NCI-H1092 (cell line): ENCODE data around the gene LMAN2.
A peak's percentile ranks its signal among the peaks of the same experiment; 100 is the strongest.

Experiments used
- DNase-seq: peaks from one replicate; lab custom pipeline; 2025; lab: John Stamatoyannopoulos, UW

LMAN2 gene

DNA sequence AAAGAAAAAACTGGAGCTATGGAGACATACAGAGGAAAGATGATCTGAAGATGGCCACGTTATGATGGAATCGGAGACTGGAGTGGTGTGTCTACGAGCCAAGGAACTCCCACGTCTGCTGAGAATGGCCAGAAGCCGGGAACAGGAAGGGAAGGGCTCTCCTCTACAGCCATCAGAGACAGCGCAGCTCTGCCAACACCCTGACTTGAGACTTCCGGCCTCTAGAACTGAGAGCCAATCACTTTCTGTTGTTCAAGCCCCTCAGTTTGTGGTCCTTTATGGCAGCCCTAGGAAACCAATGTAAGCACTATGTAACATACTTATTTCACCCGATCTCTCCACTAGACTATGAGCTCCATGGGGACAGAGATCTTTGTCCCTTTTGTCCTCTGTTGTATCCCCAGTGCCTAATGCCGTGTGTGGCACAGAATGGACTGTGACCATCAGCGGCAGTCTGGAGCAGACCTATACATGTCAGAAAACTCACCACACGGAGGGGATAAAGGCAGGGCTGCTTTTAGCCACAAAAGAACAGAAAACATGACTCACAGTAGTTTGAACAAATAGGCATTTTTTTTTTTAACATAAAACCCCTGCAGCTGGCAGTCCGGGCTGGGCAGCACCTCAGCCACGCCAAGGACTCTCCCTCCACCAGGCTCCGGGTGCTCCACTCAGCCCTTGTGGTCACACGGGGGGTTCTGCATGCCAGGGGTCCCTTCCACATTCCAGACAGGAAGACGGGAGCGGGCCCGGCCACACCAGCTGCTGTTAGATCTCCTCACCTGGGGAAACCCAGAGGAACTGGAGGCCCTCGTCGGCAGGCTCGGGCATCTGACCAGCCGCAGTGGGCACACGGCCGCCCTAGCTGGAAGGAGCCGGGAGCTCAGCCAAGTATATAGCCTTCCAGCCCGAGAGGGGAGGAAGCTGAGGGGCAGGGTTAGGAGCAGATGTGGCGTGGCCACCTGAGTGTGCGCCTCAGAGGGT is 23.6 kb downstream of the LMAN2 start:
- no peak for DNase-seq

DNA sequence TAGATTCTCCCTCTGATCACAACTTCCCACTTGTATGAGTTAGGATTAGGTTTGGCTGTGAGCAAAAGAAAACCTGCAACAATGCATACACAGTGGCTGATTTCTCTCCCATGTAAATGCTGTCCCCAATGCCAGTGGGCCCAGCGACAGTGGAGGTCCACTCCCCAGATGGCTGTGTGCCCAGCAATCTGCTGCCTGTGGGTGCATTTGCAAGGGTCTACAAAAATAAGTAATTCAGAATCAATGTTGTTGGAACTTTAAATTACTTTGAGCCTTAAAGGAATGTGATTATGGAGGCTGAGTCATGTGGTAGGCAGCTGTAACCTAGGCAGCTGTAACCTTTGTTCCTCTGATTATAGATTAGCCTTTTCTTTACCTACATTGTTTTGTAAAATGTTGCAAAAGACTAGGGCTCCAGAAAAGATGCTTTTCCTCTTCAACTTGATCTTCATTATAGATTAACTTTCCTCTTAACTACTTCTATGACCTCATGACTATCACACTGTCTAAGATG is 25.5 kb downstream of the LMAN2 start:
- DNase-seq = no peak

DNA sequence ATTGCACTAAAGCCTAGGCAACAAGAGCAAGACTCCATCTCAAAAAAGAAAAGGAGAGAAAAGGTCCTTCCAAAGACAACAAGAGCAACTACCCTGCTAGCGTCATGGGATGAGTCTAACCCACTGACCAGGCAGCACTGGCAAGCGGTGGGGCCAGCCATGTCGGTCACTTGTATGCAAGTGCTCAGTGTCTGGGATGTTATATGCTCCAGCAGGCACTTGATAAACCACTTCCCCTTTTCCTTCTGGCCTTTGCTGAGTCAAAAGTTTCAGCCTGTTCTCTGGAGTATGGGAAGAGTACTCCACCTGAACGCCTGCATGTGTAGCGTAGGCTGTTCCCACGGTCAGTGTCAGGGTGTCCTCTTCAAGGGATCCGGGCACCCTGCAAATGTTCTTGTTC is 30.6 kb downstream of the LMAN2 start:
- DNase-seq = no peak

DNA sequence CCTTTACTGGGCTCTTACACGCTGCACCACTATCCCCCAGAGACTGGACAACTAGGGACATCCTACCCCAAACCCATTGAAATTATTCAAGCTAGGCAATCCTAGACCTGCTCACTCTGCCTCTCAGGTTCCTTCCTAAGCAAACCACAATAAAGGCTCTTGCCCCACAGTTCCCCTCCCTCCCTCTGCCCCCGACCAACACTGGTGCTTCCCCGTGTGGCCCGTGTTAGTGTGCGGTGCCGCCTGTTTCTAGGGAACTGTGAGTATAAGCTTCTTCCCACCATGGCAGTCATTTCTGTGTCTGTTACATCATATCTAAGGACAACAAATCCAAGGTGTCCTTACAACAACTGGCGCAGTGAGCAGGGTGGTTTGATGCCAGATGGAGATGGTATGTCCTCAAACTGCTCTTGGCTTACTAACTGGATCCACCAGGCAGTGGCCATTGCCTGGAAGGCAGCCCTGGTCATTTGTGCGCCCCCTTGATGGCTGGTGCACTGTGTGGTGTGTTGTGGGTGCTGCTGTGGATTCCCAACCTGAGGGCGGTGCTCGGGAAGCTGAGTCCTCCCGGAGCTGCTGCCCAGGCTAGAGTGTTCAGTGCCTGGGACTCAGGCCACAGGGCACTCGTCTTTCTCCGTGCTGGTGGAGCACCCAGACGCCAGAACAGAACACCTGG is 31.4 kb downstream of the LMAN2 start:
- no peak for DNase-seq

DNA sequence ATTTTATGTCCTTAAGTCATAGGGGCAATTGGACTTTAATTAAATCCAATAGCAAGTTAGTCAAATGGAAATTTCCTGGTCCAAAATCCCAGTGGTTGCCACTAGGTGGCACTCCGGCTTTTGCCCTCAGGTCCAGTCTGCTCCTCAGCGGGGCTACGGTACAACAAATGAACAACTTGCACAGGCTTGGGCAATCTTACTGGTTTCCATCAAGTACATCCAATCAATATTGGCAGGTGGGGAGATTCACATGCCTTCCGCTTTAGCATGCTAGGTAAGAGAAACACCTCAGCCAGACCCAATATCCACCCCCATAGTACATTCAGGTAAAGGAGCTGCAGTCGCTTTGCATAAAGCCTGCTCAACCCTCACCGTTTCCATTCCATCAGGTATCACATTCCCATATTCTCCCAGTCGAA is 33.5 kb downstream of the LMAN2 start:
- peak; percentile 21 for DNase-seq

DNA sequence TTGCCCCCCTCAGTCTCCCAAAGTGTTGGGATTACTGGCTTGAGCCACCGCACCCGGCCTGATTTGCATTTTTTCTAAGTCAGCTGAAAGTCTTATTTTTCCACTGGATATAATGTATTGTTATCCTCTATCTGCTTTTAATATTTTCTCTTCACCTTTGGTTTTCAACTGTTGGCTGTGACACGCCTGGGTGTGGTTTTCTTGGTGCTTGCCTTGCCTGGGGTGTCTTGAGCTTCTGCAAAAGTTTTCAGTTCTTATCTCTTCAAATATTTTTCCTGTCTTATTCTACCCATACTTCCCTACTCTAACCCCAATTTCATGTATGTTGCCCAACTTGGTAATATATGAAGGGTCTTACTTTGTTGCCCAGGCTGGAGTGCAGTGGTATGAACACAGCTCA is 35.5 kb downstream of the LMAN2 start:
- DNase-seq = no peak

DNA sequence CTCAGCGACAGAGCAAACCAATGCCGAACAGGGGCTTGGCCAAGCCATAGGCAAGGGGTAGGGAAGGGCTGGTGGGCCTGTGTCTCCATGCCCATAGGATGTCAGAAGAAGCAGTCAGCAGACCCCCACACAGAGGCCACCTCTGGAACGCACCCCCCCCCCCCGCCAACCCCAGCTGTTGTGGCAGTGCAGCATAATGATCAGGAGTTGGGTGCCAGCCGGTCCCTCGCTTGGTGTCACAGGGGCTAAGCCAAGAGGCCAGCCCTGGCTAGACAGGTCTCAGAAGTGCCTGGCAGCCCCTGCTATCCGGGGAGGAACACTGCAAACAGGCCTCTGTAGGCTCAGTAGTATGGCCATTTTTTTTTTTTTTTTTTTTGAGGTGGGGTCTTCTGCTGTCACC is 36.1 kb downstream of the LMAN2 start:
- no peak for DNase-seq

DNA sequence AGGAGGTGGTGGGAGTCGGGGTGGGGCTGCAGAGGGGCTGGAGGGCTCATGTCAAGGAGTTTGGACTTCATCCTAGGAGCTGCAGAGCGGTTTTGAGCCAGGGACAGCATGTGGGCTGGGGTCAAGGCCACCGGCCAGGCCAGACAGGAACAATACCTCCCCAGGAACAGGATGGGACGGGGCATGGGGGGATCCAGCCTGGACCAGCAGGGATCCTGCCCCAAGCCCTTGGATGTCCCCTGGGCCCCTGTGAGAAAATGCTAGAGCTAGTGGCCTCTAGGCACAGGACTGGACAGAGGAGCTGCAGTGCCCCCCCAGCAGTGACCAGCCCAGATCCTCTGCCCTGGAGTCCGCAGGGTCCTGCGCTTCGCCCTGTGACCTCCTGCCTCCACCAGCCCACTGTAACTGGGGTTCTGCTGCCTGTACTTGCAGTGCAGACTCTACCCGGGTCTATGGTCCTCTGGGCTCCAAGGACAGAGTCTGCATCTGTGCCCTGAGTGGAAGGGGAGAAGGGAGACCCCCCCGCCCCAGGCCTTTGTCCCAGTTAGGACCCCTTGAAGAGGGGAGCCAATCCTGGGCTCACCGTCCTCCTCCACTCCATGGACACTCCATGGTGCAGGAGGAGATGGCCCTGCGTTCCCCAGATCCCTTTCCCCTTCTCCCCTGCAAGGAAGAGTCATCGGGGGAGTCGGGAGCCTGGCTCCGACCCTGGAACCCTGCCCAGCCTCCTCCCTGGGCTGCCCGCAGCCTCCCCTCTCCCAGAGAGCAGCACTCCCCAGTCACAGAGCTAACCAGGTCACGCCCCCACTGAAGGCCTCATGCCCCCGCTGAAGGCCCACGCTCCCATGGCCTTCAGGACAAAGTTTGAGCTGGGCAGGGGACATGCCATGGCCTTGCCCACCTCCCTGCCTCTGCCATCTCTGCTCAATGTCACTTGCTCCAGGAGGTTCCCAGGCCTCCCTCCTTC is 36.8 kb downstream of the LMAN2 start:
- no peak for DNase-seq

DNA sequence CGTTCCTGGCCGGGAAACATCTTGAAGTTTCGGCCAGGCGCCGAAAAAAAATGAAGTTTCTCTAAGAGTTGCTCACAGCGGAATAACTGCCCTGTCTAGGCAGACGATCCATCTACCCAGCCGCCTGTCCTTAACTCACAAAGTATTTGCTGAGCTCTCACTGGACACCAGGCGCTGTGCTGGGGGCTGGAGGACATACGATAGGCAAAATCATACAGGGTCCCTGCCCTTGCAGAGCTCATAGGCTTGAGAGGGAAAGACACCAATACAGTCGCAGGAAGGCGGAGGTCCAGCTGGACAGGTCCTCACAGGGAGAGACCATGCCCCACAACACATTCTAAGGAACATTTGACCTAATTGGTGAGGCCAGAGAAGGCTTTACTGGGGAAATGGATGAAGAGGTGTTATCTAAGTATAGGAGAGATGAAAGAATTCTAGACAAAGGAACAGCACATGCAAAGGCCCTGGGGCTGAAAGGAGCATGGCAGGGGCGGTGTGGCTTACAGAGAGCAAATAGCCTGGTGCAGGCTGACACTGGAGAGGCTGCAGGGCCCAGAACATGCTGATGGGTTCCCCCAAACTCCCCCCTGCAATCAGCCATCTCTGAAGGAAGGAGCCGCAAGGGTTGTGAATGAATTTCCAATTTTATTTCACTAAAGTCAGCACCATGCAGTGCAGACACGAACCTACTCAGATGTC is 37.8 kb downstream of the LMAN2 start:
- no peak for DNase-seq

DNA sequence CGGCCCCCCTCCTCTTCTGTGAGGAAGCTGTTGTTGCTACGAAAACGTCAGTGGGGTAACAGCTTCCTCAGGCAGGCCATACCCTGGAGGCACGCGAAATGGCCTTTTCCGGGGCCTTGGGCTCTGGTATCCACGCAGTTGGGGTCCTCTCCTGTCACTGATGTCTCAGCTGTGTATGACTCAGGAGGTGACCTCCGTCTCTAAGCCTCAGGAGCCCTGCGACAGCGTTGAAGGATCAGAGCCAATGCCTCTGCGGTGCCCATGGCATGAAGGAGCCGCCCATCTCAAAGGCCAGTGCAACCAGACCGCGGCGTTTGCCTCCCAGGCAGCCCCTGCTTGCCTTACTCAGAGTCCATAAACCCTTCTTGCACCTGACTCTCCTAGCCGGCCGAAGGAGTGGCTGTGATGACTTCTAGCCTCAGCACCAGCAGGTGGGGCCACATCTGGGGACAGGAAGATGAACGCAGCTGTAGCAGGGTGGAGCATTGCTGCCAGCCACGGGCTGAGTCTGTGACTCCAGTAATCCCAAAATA is 38.8 kb downstream of the LMAN2 start:
- DNase-seq = no peak

DNA sequence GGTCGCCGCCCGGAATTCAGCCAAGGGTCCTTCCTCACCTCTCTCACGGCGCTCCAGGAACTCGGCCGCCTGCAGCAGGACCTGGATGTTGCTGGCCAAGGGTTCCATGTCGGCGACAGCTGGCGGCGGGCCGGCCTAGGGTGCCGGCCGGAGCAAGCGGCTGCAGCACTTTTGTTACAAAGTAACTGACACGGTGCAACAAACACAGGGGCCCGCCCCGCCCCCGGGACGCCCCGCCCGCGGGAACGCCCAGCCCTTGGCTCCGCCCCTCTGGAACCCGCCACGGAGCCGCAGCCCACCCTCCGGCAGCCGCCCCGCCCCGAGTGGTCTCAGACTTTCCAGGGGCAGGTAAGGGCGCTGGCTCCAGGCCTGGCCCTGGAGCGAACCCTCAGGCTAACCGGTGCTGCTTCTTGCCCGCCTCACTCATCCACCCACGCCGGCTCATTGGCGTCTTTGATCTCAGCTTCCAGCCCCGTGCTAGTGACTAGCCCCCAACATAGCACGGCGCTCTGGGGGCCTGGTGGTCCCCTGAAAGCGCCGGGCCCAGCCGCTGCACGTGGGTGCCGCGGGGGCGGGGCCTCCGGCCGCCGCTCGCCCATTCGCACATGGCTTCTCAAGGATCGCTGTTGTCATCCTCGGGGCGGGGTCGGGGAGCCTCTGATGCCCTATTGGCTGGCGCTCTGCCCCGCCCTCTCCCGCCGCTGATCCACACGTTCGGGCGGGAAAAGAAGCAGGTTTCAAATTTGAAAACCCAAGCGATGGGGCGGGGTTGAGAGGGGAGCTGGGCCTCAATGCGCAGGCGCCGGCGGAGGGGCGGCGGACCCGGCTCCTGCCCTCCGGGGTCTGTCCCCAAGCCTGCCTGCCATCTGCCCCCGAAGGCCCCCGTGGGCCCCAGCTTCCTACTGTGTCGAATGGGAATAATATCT is 39.5 kb downstream of the LMAN2 start, which contains the start of gene MXD3:
Gene MXD3, minus strand, starts transcription at position 176 of the 926 bp plus-strand sequence. Its CDS starts 68 bp downstream, at position 108.
- DNase-seq = peak; percentile 94

DNA sequence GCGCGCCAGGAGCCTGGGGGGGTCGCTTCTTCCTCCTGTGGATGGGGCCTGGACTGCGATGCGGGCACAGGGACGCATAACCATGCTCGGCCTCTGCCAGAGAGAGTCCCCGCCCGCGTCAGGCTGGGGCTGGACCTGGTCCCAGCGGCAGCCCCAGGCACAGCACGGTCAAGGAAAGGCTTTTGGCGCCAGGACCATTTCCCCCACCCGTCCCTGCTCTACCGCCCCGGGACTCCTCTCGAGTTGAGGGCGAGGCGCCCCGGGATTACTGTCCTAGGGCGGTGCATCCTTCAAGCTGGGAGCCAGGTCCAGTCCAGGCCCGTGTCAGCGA is 40.1 kb downstream of the LMAN2 start:
- DNase-seq = no peak

DNA sequence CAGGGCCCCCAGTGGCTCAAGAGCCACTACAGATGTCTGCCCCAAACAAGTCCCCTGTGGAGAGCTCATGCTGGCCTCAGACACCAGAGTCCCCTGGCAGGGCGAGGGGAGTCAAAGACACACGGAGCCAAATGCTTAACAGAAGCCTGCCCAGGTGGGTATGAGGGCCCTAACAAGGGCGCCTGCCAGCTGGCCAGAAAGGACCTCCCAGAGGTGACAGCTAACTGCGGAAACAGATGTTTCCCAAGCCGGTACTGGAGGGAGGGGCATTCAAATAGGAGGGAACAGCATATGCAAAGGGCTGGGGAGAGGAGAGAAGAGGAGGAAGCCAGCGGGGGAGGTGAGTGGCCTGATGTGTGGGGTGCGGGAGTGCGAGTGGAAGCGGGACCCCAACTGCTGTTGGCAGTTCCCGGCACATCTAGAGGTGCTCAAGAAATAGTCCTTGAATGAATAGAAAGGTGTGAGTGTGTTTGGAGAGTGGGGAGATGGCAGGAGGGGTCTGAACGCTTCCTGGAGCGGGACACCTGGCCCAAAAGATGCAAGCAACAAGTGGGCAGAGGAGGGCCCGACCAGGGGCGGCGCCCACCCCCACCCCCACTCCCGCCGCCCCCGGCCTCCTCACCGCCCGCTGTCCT is 40.6 kb downstream of the LMAN2 start:
- DNase-seq = peak; percentile 22

DNA sequence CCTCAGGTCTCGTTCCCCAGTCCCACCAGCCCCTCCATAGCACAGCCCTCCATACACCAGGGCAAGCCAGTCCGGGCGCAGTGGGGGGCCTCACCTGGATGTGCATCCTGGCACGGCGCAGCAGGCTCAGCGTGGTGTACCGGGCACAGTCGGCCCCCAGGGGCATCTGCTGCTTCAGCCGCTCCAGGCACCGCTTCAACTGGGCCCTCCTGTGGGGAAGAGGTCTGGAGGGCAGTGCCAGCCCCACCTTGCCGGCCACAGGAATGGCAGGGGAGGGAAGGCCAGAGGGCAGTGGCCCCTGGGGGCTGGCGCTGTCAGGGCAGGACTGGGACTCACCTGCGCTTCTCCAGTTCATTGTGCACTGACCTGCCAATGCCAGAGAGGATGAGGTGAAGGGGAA is 41.1 kb downstream of the LMAN2 start:
- DNase-seq = no peak

DNA sequence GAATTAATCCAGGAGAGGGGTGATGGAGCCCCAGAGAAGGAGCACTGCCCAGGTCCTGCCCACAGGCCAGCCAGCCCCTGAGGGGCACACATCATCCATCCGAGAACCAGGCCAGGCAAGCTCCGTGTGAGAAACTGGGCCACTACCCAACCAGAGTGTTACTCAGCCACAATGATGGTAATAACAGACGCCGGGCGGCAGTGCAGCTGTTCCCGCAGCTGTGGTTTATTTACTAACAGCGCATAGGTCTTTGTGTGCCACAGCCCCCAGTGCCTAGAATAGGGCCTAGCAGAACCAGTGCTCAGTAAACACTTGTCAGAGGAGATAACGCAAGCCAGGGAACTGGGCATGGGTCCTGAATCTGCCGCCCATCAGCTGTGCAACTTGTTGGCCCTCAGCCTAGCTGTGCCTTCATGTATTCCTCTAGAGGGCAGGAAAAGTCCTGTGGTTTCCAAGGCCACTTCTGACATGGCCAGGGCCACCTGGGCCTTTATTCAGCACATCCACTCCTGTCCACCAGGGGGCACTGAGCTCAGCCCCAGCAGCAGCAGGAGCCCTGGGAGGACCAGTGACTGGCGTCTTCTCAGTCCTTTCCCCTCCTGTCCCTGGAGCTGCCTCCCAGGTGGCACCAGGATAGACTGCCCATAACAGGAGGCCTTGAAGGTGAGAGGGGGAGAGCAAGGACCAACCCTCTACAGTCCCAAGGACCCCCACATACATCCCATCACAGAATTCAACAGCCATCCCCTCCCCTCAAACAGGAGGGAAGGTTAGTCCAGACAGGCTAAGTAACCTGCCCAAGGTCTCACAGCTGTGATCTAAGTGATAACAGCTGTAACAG is 41.9 kb downstream of the LMAN2 start:
- no peak for DNase-seq

DNA sequence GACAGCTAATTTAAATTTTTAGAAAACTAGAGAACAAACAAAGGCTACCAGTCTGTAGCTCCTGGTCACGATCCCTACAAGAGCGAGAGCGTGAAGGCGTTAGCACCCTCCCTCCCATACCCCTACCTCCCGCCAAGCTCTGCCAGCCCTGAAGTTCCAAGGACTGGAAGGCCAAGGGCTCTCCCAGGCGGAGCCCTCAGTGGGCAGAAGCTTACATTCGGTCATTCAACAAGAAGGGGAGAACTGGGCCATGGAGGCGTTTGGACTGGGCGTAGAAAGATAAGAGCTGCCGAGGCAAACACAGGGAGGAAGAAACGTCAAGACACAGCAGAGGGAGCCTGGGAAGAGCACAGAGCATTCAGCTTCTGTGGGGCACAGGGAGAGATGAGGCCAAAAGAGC is 42.7 kb downstream of the LMAN2 start:
- DNase-seq = no peak

DNA sequence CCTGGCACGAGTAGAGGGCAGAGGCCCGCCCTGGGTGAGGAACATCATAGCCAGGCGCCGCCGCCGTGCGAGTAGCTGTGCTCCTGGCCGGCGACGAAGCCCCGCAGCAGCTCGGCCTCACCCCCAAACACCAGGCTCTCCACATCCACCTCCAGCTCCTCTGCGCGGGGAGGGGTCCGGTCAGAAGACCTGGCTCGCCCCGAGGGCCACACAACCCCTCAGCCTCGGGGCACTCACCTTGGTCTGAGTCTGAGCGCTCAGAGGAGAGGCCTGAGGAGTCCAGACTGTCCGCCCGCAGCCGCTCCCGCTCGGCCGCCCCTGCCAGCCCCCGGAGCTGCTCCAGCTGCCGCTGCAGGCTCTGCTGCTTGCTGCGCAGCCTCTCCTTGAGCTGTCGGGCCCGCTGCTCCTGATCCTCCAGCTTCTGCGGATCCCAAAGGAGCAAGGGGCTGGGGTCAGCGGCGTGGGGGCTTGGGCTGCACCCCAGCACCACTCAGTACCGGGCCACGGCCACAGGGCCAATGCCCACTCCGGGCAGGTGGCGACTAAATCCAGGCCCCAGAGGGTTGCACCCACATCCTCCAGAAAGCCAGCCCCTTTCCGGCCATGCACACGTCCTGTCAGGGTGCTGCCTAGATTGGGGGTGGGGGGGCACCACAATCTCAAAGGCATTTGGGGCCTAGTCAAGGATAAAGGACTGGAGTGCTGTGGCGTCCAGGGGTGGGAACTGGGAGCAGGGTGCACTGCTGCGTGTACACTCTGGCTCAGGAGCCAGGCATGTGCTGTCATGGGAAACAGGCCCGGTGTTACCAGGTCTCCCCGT is 43.7 kb downstream of the LMAN2 start:
- DNase-seq = no peak
